Stimulated activated CD4-positive, alpha-beta T cell treated with anti-CD3 and anti-CD28 coated beads, TNF-alpha, amount 100 ng/mL, for 48 hours (primary cell): ENCODE results near the gene STRN4.
A peak's percentile ranks its signal among the peaks of the same experiment; 100 is the strongest.

ENCODE experiments used
- DNase-seq, 3 donors: peaks; one replicate each; pipeline ENCODE4 v3.0.0-alpha.2; 2020; ENCODE audit warnings: low read depth in 3 of 3

STRN4 gene

GRCh38 chr19:46725036-46725820 is 21.0 kb downstream of the STRN4 start:
- no peak for DNase-seq

- DNase-seq: no peak
These were observed 21.8 kb downstream of the STRN4 start for GRCh38 chr19:46724468-46724867.

GRCh38 chr19:46723471-46723870 is 22.8 kb downstream of the STRN4 start:
- DNase-seq: no peak

- DNase-seq: no peak
These were observed 23.2 kb downstream of the STRN4 start for GRCh38 chr19:46723023-46723461.

DNA sequence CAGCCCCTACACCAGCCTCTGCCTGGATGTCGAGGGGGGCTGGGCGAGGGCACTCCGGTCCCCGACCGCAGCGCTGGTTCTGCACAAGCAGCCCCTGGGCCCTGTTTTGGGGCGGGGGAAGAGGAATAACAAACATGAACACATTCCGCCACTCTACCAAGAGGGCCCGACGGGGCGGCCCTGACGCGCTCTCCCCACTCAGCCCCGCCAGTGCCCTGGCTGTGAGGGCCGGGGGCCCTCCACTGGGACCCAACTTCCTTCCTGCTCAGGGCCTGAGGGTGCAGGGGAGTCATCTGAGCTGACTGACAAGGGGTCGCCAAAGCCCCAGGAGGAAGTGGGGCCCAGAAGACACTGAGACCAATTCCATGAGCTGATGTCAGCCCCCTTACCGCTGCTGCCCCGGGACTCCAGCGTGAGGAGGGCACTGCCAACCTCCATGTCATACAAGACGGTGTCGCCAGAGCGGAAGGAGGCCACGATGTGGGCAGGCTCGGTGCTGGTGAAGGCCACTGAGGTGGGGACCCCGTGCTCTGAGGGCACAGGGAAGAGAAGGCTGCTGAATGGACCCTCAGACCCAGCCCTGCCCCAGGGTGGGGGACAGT is 23.7 kb downstream of the STRN4 start:
- no peak for DNase-seq

- no peak for DNase-seq
These were observed 24.3 kb downstream of the STRN4 start for GRCh38 chr19:46722004-46722380.

DNA sequence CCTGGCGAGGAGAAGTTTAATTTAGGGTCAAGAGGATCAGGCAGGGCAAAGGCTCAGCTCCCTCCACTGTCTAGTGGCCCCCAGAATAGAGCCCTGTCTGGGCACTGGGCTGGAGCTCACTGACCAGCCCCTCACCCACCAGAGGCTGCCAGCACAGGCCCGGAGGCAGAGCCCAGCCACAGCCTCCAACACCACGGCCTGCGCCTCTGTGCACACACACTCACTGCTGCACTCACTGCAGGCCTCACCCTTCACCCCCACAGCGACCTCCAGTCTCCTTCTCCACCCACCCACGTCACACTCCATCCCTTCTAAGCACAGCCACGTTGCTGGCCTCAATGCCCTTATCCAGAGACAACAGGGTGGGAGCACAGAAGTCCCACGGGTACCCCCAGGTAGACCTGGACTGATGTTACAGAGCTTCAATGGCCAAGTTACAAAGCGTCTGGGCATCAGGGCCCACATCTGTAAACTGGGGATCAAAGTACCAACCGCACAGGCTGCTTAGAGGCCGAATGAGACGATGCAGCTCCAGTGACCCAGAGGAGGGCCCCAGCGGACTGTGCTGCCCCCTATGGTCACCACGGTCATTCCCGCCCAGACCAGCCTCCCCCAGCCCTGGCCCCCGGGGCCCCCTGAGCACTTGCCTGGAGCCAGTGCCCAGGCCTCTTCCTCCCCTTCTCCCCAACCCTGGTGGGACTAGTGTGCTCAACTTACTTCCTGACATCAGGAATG is 24.8 kb downstream of the STRN4 start:
- no peak for DNase-seq

- DNase-seq: no peak
These were observed 25.6 kb downstream of the STRN4 start for GRCh38 chr19:46720503-46721239.

DNA sequence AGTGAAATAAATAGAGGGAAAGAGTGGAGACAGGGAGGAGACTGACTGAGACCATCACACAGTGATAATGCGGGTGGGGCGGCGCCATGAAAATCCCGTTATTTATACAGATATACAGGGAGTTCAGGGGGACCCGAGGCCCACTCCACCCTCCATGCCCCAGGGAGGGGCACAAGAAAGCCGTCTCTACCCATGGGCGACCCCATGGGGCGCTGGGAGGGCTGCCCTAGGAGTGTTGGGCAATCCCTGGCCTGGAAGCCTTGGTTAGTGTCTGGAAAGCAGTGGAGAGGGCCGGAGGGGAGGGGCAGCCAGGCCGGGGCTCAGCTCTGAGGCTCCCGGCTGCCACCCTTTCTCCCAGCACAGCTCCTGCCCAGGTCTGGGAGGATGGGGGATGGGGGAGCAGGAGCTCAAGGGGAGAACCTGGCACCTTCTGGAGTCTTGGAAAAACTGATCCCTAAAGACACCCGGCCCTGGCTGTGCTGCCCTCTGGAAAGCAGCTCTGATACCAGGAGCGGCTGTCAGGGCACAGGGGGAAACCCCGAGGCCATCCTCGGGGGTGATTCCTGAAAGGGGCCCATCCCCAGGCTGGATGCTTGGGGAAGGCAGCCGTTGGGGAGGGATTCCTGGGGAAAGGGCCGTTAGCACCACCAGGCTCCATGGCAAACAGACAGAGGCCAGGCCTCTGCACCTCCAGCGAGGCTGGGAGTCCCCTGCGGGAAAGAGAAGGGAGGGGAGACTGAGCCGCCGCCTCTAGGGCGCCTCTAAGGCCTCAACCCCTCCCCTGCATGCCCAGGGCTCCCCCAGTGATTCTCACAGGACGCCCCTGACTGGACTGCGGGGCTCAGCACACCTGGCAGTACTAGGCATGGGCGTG is 26.4 kb downstream of the STRN4 start:
- no peak for DNase-seq

DNA sequence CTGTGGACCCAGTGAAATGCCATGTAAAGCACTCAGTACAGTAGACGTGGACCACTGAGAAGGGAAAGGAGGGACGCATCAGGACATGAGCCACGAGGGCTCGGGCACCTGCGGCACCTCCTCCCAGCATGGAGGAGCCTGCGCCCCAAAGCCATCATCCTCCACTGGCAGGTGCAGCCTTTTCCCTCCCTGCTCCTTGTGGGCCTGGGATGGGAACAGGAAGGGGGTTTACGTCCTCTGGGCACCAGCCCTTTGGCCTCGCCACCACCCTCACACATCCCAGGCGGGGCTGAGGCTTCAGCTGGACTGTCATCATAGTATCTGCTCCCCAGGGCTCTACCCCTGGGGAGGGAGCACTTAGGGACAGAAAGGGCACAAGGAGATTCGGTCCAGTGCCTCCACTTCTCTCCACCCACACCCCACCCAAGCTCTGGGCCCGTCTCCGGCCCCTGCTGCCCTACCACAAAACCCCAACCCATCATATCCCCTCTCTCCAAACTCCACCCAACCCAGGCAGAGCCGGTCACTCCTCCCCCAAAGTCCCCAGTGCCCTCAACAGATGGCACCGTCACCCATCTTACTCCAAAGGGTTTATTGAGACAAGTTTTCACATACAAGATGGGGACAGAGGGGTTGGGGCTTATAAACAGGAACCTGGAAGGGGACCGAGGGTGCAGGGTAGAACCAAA is 27.2 kb downstream of the STRN4 start:
- DNase-seq: no peak

- no peak for DNase-seq
These were observed 27.9 kb downstream of the STRN4 start for GRCh38 chr19:46718157-46718933.

DNA sequence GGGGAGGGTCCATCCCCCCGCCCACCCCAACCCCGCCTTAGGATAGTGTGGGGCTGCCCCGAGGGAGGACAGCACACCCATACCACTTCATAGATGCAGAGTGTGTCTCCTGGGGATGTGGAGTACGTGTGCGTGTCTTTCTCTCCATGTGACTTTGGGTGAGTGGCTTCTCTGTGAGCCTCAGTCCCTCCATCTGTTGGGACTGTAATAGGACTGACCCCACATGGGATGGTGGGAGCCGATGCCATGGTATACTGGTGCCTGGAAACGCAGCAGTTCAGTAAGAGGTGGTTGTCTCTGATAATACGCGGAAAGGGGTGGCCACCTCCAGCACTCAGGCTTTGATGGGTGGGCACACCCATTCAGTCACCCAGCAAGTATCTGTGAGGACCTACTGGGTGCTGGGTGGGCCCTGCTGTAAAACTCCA is 28.5 kb downstream of the STRN4 start:
- no peak for DNase-seq

DNA sequence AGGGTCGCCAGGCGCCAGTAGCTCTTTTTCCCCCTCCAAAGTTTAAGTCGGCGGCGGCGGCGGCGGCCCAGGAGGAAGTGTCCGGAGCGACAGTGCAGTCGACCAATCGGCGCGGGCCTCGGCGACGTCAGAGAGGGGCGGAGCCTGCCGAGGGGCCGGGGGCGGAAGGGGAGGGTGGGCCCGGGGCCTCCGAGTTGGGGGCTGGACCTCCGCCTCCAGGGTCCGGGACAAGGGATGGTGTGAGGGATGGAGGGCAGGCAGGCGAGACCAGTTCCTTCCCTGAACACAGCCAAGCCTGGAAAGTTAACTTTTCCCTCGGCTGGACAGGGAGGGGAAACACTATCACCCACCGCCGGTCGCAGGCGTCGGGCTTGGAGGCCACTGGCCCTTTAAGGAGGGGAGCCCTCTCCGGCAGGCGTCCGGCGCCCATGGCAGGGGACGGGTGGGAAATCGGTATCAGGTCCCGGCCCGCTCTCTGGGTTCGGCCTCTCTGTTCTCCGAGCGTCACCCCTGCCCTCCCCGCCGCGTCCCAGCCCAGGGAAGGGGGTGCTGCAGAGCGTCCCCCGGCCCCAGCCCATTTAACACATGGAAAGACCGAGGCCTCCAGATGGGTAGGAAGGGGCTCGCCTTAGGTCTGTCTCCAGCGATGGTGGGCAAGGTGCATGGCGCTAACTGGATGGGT is 29.1 kb downstream of the STRN4 start, which contains the start of gene PRKD2:
Gene PRKD2, minus strand, starts transcription at position 81 of the 682 bp plus-strand sequence. CDS start 744 bp downstream, outside the sequence.
- DNase-seq: peak; percentile 74 to 89 (median 87)

DNA sequence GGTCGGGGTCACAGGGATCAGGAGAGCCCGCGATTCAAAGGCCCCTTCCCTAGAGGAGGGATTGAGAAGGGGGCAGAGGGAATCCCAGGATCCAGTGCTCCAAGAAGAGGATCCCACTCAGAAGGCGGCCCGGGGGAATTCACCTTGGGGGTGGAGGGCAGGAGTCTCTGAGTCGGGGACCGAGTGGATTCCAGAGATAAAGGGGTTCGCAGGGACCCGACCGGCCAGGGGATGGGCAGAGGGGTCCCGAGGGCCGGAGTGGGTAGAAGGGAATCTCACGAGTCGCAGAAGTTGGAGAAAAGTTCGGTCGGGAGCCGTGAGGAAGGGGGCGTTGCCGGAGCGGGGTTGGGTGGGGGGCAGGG is 29.6 kb downstream of the STRN4 start:
- DNase-seq: no peak

- DNase-seq: no peak
These were observed 30.1 kb downstream of the STRN4 start for GRCh38 chr19:46715975-46716671.

DNA sequence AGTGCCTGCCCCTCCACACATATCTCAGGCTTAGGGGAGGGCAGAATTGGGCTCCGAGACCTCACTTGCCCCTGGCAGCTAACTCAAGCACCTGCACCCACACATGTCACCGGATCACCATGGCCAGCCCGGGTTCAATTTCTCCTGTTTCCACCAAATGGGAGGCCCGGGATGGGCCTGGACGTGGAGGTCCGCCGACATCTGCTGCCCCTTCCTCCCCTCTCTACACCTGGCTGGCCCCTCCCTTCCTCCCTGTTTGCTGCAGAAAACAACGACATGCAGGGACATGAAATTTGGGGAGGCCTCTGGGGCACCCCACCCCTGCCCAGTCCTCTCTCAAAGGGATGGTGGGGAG is 30.7 kb downstream of the STRN4 start:
- no peak for DNase-seq

DNA sequence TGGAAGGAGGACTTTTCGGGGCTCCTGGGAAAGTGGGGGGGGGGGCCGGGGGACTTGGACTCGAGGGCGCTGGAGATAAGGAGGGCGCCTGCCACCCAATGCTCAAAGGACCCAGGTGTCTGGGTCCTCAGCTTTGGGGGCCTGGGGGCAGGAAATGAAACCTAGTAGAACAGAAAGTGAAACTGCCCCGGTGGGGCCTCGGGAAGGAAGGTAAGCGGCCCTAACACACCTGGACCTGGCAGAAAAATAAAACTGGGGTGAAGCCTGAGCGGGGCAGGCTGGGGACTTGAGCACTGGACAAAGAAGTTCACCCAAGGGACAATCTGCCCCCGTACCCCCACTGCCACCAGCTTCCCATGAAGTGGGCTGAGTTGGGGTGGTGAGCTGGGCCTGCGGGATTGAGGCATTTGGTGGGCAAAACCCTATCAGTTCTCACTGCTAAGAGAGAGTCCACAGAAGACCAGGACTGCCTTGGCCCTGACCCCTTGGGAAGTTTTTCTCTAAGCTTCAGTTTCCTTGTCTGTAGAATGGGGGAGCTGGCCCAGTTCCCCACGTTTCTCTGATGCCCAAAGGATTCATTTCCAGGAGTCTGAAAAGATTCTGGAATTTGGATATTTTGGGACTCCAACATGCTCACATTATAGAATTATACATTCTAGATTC is 31.7 kb downstream of the STRN4 start:
- DNase-seq: no peak
